Neuronal stem cell (in vitro differentiated cells): ENCODE data around the gene SAMD9.

ENCODE experiments used
- DNase-seq: peaks from one replicate; pipeline ENCODE4 v3.0.0-alpha.2; 2013; ENCODE audit warnings: low spot score
- H2AFZ ChIP-seq: one replicate; pipeline ENCODE4 v1.6.1; 2013; ENCODE audit warnings: mild to moderate bottlenecking, low read length, inconsistent platforms
- H2AK5ac ChIP-seq: 2 replicates; pipeline ENCODE4 v1.6.1; 2013; ENCODE audit warnings: low read depth, mild to moderate bottlenecking, inconsistent platforms, low read length, moderate library complexity, mixed read lengths
- H2BK120ac ChIP-seq: 2 replicates; pipeline ENCODE4 v1.6.1; 2013; ENCODE audit warnings: low read depth, mild to moderate bottlenecking, inconsistent platforms, low read length, moderate library complexity, mixed read lengths
- H2BK12ac ChIP-seq: one replicate; pipeline ENCODE4 v1.6.1; 2013; ENCODE audit warnings: low read length, inconsistent platforms
- H2BK15ac ChIP-seq: 2 replicates; pipeline ENCODE4 v1.6.1; 2013; ENCODE audit warnings: mild to moderate bottlenecking, low read length, inconsistent platforms, mixed read lengths
- H2BK5ac ChIP-seq: one replicate; pipeline ENCODE4 v1.6.1; 2013; ENCODE audit warnings: inconsistent platforms, mild to moderate bottlenecking, low read length, moderate library complexity
- H3K14ac ChIP-seq: one replicate; pipeline ENCODE4 v1.6.1; 2013; ENCODE audit warnings: low read length, inconsistent platforms
- H3K18ac ChIP-seq: 2 replicates; pipeline ENCODE4 v1.6.1; 2013; ENCODE audit warnings: low read length, inconsistent platforms
- H3K23ac ChIP-seq: 2 replicates; pipeline ENCODE4 v1.6.1; 2013; ENCODE audit warnings: low read depth, mild to moderate bottlenecking, mixed read lengths, low read length, inconsistent platforms; ENCODE audit not compliant: poor library complexity
- H3K27ac ChIP-seq: replicated peaks from 3 replicates; pipeline ENCODE4 v1.5.1; 2013; ENCODE audit warnings: low read length, inconsistent platforms
- H3K27me3 ChIP-seq, 3 experiments: 2 replicates each; pipeline ENCODE4 v1.6.1; 2013; ENCODE audit warnings: low read length in 3 of 3, mild to moderate bottlenecking in 2 of 3, inconsistent platforms in 1 of 3, low read depth in 1 of 3, mixed read lengths in 1 of 3, moderate library complexity in 1 of 3; ENCODE audit not compliant: control insufficient read depth in 3 of 3, insufficient read depth in 3 of 3
- H3K36me3 ChIP-seq, 2 donors: replicated peaks in 1 of 2; 2 replicates each; pipeline ENCODE4 v1.6.1; 2013; ENCODE audit warnings: low read length in 2 of 2; ENCODE audit not compliant: control insufficient read depth in 2 of 2, insufficient read depth in 2 of 2
- H3K4ac ChIP-seq: 2 replicates; pipeline ENCODE4 v1.6.1; 2013; ENCODE audit warnings: inconsistent platforms, mild to moderate bottlenecking, low read length, moderate library complexity
- H3K4me1 ChIP-seq, 2 donors: 1 replicate in 1 of 2; 2 replicates in 1 of 2; pipeline ENCODE4 v1.6.1; 2013; ENCODE audit warnings: low read length in 2 of 2, low read depth in 1 of 2; ENCODE audit not compliant: control insufficient read depth in 2 of 2, insufficient read depth in 1 of 2
- H3K4me2 ChIP-seq: one replicate; pipeline ENCODE4 v1.6.1; 2013; ENCODE audit warnings: mild to moderate bottlenecking, low read length, inconsistent platforms; ENCODE audit not compliant: insufficient read depth, poor library complexity, severe bottlenecking
- H3K4me3 ChIP-seq, 2 donors: 2 replicates each; pipeline ENCODE4 v1.5.1; 2013; ENCODE audit warnings: low read length in 2 of 2, mild to moderate bottlenecking in 2 of 2, inconsistent platforms in 1 of 2, moderate library complexity in 1 of 2
- H3K79me1 ChIP-seq: one replicate; pipeline ENCODE4 v1.6.1; 2013; ENCODE audit warnings: low read depth, mild to moderate bottlenecking, inconsistent platforms, low read length, moderate library complexity
- H3K9ac ChIP-seq: one replicate; pipeline ENCODE4 v1.6.1; 2013; ENCODE audit warnings: mild to moderate bottlenecking, low read depth, low read length, inconsistent platforms; ENCODE audit not compliant: poor library complexity
- H3K9me3 ChIP-seq, 2 donors: replicated peaks in 1 of 2; 2 replicates each; pipeline versions ENCODE3 to v1.6.1; 2013; ENCODE audit warnings: low read length in 2 of 2, mild to moderate bottlenecking in 2 of 2, inconsistent platforms in 1 of 2, low read depth in 1 of 2, mixed read lengths in 1 of 2, moderate library complexity in 1 of 2; ENCODE audit not compliant: control insufficient read depth in 2 of 2, insufficient read depth in 1 of 2
- H4K8ac ChIP-seq: one replicate; pipeline ENCODE4 v1.6.1; 2013; ENCODE audit warnings: low read depth, mild to moderate bottlenecking, inconsistent platforms, low read length, moderate library complexity
- H4K91ac ChIP-seq: one replicate; pipeline ENCODE4 v1.6.1; 2013; ENCODE audit warnings: low read length, low read depth, mild to moderate bottlenecking, inconsistent platforms; ENCODE audit not compliant: poor library complexity
- WGBS, 2 donors: extraction: QIAGEN DNeasy Blood & Tissue Kit; methylation state at CpG; one replicate each; pipeline ENCODE4 v1.1.7; 2013; ENCODE audit warnings: missing lambda C conversion rate in 2 of 2, mixed read lengths in 1 of 2; ENCODE audit not compliant: insufficient read length in 2 of 2, insufficient replicate concordance in 1 of 2; ENCODE audit errors: extremely low coverage in 2 of 2; 5-methylcytosine and 5-hydroxymethylcytosine counted together

SAMD9 gene

GRCh38 chr7:93053209-93053948, 64.4 kb downstream of the SAMD9 start:
- no peak overlapping the region for H3K4me2 ChIP-seq
- no peaks in the 10 kb centered on the region for H3K79me1 ChIP-seq
- no peak overlapping the region for H3K4me3 ChIP-seq
- no peak overlapping the region for H3K18ac ChIP-seq
- no peak for DNase-seq
- no peak overlapping the region for H2BK5ac ChIP-seq
- H3K23ac ChIP-seq = no peak overlapping the region
- no peak overlapping the region for H2BK120ac ChIP-seq
- H3K27ac ChIP-seq = no peak overlapping the region
- no peak overlapping the region for H4K8ac ChIP-seq
- H4K91ac ChIP-seq = no peak overlapping the region
- H2BK12ac ChIP-seq = no peak overlapping the region
- H2BK15ac ChIP-seq = no peak overlapping the region
- H3K4ac ChIP-seq = no peak overlapping the region
- WGBS, 2 donors = no CpG with 5 or more reads among the region's 5 CpGs
- no peak overlapping the region for H3K9ac ChIP-seq
- no peak overlapping the region for H3K14ac ChIP-seq
- no peaks in the 10 kb centered on the region for H3K4me1 ChIP-seq
- H3K9me3 ChIP-seq = no peaks in the 10 kb centered on the region
- no peak overlapping the region for H2AK5ac ChIP-seq
- H2AFZ ChIP-seq = no peak overlapping the region
- H3K27me3 ChIP-seq = no peaks in the 10 kb centered on the region
- H3K36me3 ChIP-seq = no peaks in the 10 kb centered on the region

GRCh38 chr7:93051660-93052059, 66.1 kb downstream of the SAMD9 start:
- no CpG with 5 or more reads among the region's 6 CpGs for WGBS, 2 donors
- no peaks in the 10 kb centered on the region for H3K36me3 ChIP-seq

More at GRCh38 chr7:93051660-93052059, 66.1 kb downstream of the SAMD9 start:
- Histone ChIP-seq H3K27me3 (no peaks in the 10 kb centered on the region), H4K91ac (no peak overlapping the region), H2BK120ac (no peak overlapping the region), H3K4me1 (peaks cover under 1 to 5% of the 10 kb centered on the region in 2 donors), H3K27ac (no peak overlapping the region), H3K18ac (no peak overlapping the region), H3K9ac (no peak overlapping the region), H2BK5ac (no peak overlapping the region), H2BK15ac (no peak overlapping the region), H3K9me3 (no peaks in the 10 kb centered on the region), H3K4me3 (no peak overlapping the region), H2BK12ac (no peak overlapping the region), H2AK5ac (no peak overlapping the region), H3K4ac (no peak overlapping the region), H3K23ac (no peak overlapping the region), H4K8ac (no peak overlapping the region), H2AFZ (no peak overlapping the region), H3K4me2 (no peak overlapping the region), H3K14ac (no peak overlapping the region), H3K79me1 (no peaks in the 10 kb centered on the region)
- DNase-seq = no peak
